GM12874 (cell line): ENCODE results near the gene FREM1.

Experiments used
- CTCF ChIP-seq: IDR thresholded peaks from 2 replicates; pipeline ENCODE4 v1.5.1; 2011; ENCODE audit warnings: low read depth, mild to moderate bottlenecking, control low read depth, low read length, moderate library complexity; ENCODE audit not compliant: insufficient read depth

The FREM1 gene

GRCh38 chr9:14790628-14791027 is 119.6 kb downstream of the FREM1 start:
- no peak for TF ChIP-seq CTCF

- no peak for TF ChIP-seq CTCF
Observed at GRCh38 chr9:14788846-14789245, 121.4 kb downstream of the FREM1 start.

GRCh38 chr9:14783358-14783757 is 126.9 kb downstream of the FREM1 start:
- no peak for TF ChIP-seq CTCF

- TF ChIP-seq CTCF = no peak
Observed at GRCh38 chr9:14782286-14783051, 127.8 kb downstream of the FREM1 start.

- no peak for TF ChIP-seq CTCF
Observed at GRCh38 chr9:14780693-14781092, 129.5 kb downstream of the FREM1 start.

GRCh38 chr9:14780251-14780650 is 130.0 kb downstream of the FREM1 start:
- no peak for TF ChIP-seq CTCF

- TF ChIP-seq CTCF = no peak
Observed at GRCh38 chr9:14779566-14780022, 130.6 kb downstream of the FREM1 start.
